BE2C (cell line): ENCODE results near the gene TMEM244.

ENCODE experiments used
- DNase-seq: peaks from one replicate; pipeline ENCODE4 v3.0.0-alpha.2; 2020
- H3K27me3 ChIP-seq: fragments of 250-450 bp; sonication (Bioruptor Pico); 2 replicates; pipeline ENCODE4 v1.5.1; 2020; ENCODE audit warnings: mild to moderate bottlenecking
- H3K36me3 ChIP-seq: fragments of 250-450 bp; sonication (Bioruptor Pico); 2 replicates; pipeline ENCODE4 v1.5.1; 2020; ENCODE audit warnings: mild to moderate bottlenecking
- H3K4me1 ChIP-seq: fragments of 250-450 bp; sonication (Bioruptor Pico); 2 replicates; pipeline ENCODE4 v1.5.1; 2020
- H3K4me3 ChIP-seq: 2 replicates; pipeline ENCODE4 v1.5.1; 2011; ENCODE audit warnings: low read depth, low read length
- H3K9me3 ChIP-seq: fragments of 250-450 bp; sonication (Bioruptor Pico); 2 replicates; pipeline ENCODE4 v1.5.1; 2020
- CTCF ChIP-seq: IDR thresholded peaks from 2 replicates; pipeline ENCODE4 v1.5.1; 2012; ENCODE audit warnings: mild to moderate bottlenecking, low read depth, low read length

The TMEM244 gene

GRCh38 chr6:129785756-129786135 lies 75.4 kb downstream of the TMEM244 start:
- DNase-seq = no peak
- TF ChIP-seq CTCF = no peak
- H3K4me1 ChIP-seq = no peaks in the 10 kb centered on the region
- H3K27me3 ChIP-seq = no peaks in the 10 kb centered on the region
- no peaks in the 10 kb centered on the region for H3K9me3 ChIP-seq
- H3K36me3 ChIP-seq = no peaks in the 10 kb centered on the region
- no peak overlapping the region for H3K4me3 ChIP-seq

- no peak for TF ChIP-seq CTCF
- Histone ChIP-seq H3K4me3 (no peak overlapping the region), H3K4me1 (no peaks in the 10 kb centered on the region), H3K9me3 (no peaks in the 10 kb centered on the region), H3K27me3 (no peaks in the 10 kb centered on the region), H3K36me3 (no peaks in the 10 kb centered on the region)
- DNase-seq = no peak
Observed at GRCh38 chr6:129785047-129785755, 75.9 kb downstream of the TMEM244 start.
